ENCODE data around the gene ERBIN.

DNA sequence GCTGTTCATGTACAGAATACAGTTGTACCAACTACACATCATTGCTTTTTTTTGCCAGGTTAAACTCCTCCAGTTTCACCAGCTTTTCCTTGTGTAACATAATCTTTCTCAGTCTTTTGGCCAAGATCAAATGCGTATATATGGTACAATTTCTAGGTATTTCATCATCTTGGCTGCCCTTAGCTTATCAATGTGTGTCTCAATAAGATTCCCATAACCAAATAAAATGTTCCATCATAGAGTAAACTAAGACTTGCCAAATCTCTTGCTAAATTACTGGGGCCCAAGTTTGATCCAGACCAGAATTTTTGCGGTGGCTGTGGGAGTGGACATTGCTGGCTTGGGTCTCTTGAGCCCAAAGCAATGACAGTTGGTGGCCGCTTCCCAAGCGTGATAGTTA is 24.3 kb upstream of the ERBIN start:
- TF ChIP-seq SPI1 (IDR thresholded peaks at IDR 0.05; ENCODE audit: low read depth, low read length) (no peak), POLR2A (IDR thresholded peaks at IDR 0.05; ENCODE audit: low read depth, low read length) (no peak), POLR2AphosphoS5 (IDR thresholded peaks at IDR 0.05; ENCODE audit: low read depth, low read length) (no peak)
